ENCODE results near the gene NKX2-2.

- TF ChIP-seq RCOR1 (IDR thresholded peaks at IDR 0.05; ENCODE audit: low read depth, low read length) (no peak), CTCF (IDR thresholded peaks at IDR 0.05) (no peak), RAD21 (conservative IDR thresholded peaks at IDR 0.05 in 1 of 2, IDR thresholded peaks at IDR 0.05 in 1 of 2) (no peak), POLR2A (IDR thresholded peaks at IDR 0.05; ENCODE audit: low read length) (no peak), EP300 (IDR thresholded peaks at IDR 0.05) (no peak), REST (IDR thresholded peaks at IDR 0.05) (no peak), SMC3 (IDR thresholded peaks at IDR 0.05) (no peak), TP53 (CRISPR knock-in tag; IDR thresholded peaks at IDR 0.05) (no peak), JUN (IDR thresholded peaks at IDR 0.05) (no peak), GATA3 (IDR thresholded peaks at IDR 0.05; ENCODE audit: borderline replicate concordance) (no peak)
Observed at GRCh38 chr20:21519136-21519584, 5.3 kb upstream of the NKX2-2 start.
